ENCODE measurements around the gene OTX2. TPM values are rescaled to one million over a fixed set of nuclear protein-coding genes. Genes with fewer than 3 reads are reported as not detected.

The OTX2 gene
- polyA plus RNA-seq, 4 donors, result not detected

DNA sequence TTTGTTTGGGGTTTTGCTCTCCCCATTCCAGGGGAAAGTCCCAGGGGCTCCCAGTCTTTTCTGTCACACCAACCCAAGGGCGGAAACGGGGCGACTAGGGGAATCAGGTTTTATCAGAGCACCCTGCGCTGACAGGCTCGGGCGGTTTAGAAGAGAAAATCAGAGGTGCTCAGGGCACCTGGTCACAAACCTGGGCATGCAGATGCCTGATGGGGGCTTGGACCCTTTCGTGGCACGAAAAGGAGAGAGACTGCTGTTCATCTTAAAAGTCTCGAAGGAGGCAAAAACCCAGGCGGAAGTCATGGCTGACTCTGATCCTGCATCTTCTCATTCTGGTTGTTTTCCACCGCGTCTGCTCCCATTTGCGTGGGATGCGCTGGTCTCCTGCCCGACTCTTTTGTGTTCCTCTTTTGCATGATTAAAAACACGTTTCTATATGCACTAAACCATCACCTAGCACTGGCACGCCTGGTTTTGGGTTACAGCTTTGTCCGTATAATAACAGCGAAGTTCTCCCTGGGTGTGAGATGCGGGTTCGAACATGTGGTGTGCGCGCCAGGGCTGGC lies 13.2 kb downstream of the OTX2 start:
- no peak for DNase-seq (ENCODE audit: low read depth in 4 of 4, low spot score in 3 of 4)

DNA sequence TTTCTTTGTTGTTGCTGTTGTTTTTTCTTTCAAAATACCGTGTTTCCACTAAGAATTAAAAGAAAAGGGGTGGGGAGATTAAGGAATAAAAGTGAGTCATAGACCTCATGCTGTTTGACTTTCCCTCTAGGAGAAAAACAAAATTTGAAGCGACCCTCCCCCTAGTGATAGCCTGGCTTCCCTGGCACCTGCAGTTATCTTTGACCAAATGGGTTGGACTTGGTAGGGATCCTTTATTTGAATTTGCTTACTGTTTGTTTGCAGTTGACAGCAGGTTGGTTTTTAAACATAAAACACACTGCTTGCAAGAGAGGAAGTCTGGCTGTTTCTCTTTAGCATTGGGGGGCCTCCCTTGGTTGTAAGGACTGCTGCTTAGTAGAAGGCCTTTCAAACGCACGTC lies 14.0 kb downstream of the OTX2 start:
- no peak for DNase-seq (ENCODE audit: low read depth in 4 of 4, low spot score in 3 of 4)

DNA sequence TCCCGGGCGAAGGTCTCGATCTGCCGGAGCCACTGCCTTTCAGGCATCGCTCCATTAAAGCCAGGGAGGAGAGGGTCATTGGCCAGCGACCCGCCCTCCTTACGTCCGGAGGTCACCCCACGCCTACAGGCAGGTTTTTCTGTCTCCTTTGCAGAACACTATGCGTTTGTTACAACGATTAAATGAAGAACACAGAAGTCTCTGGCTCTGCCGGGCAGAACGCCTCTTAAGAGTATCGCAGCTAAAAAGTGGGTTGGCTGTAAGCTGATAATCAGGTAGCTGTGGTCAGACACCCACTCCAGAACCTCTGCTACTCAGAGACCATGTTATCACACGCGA lies 15.0 kb downstream of the OTX2 start:
- no peak for DNase-seq (ENCODE audit: low read depth in 4 of 4, low spot score in 3 of 4)

DNA sequence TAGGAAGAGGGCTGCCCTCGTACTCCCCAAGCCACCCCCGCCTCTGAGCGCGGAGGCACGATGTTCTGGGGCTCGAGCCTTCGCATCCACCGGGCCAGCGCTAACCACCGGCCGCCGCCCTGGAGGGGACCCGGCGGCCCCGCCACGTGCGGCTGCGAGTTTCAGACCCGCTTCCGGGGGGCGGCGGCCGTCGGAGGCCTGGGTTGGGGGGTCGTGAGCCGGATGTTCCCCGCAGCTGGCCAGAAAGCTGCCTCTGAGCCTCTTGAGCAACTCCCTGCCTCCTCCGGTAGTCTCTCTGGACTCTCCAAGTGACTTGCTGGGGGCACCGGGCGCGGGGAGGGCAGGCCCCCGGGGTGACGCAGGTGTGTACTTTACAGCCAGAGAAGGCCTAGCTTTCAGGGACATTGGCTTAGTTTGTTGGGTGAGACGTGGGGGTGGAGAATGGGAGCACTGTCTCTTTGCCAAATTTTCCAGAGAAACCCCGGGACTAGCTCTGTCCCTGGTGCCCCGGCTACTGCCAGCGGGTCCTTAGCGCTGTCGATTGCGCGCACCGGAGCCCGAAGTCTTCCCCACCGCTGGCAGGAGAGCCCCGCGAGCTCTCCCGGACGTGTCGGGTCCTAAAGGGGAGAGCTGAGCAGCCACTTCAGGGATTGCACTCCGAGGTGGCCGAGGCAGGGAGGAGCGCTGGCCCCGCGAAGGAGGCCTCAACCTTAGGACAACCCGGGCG lies 15.6 kb downstream of the OTX2 start:
- DNase-seq (ENCODE audit: low read depth in 4 of 4, low spot score in 3 of 4), result no peak

DNA sequence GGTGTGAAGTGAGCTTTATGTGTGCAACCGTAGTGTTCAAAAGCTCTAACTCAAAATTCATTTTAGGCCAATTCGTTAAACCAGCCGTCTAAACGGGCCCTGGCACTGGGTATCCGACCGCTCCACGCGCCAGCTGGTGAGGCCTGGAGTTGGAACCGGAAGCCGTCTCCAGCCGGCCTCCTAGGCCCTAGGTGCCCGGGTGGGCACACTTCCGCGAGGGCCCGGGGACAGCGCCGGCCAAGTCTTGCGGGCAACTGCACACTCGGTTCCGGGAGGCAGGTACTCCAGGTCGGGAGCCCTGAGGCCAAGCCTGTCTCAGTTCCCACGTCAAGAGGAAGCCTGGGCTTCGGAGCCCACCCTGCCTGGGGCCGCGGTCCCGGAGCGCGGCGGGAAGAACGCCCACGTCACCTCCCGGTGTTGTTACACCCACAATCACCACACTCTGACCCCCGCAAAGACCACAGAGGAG lies 16.2 kb downstream of the OTX2 start:
- no peak for DNase-seq (ENCODE audit: low read depth in 4 of 4, low spot score in 3 of 4)

DNA sequence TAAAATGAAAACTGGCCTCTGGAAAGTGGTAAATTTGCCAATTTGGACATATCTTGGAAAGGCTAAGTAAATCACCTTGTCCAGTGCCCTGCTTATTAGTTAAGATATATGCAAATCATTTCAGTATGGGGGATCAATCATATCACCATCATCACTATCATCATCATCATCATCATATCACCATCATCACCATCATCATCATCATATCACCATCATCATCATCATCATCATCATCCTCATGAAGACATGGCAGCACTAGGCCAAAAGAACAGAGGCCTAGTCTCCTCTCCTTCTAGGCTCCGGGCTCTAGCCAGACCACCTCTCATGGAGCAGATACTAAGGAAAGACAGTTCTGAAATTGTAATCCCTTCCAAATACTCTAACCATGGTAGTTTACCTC lies 20.3 kb downstream of the OTX2 start:
- no peak for DNase-seq (ENCODE audit: low read depth in 4 of 4, low spot score in 3 of 4)

DNA sequence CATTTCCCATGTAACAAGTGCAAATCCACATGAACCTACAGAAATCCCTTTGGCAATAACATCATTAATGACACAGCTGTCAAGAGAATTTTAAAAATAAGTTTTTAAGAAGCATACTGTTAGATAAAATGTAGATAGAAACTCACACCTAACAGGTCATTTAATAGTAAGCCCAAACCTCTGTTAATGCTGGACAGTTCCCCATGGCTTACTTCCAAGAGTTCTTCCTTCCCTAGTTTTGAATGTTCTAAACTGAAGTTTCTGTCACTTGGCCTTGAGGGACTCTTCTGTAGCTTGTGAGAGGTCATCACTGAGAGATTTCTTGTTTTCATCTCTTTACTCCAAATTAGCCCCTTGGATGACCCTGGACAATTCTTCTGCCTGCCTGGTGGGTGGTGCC lies 22.7 kb downstream of the OTX2 start:
- no peak for DNase-seq (ENCODE audit: low read depth in 4 of 4, low spot score in 3 of 4)

DNA sequence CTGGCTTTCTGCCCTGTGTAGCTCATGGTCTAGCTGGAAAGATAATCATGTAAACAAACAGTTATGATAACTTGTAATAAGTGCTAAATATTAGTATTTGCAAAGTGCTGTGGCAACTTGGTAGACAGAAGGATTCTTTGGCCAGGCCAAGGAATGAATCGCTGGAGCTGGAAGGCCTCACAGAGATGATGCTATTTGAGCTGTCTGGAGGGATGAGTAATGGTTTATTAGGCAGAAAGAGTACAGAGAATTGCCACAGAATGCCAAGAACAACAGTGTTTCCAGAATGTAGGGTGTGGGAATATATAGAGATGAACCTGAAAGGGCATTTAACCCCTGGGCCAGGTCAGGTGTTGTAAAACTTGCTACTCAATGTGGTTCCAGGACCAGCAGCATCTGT lies 27.6 kb downstream of the OTX2 start:
- DNase-seq (ENCODE audit: low read depth in 4 of 4, low spot score in 3 of 4), result no peak

DNA sequence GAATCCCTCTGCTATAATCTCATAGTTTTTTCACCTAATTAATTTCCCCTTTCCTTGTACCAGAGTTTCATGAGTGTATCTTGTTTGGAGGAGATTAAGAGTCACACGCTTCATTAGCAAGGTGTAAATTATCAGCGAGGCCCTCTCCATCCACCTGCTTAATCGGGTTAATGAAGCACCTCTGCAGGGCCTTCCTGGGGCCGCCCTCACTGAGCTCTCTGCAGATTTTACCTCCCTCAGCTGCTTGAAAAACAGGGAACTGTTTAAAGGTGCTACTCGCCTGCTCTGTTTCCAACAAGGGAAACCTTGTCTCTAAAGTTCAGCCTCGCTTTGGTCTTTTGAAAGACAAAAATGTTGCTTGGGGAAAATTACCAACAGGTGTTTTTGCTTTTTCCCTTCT lies 35.8 kb downstream of the OTX2 start:
- no peak for DNase-seq (ENCODE audit: low read depth in 4 of 4, low spot score in 3 of 4)

DNA sequence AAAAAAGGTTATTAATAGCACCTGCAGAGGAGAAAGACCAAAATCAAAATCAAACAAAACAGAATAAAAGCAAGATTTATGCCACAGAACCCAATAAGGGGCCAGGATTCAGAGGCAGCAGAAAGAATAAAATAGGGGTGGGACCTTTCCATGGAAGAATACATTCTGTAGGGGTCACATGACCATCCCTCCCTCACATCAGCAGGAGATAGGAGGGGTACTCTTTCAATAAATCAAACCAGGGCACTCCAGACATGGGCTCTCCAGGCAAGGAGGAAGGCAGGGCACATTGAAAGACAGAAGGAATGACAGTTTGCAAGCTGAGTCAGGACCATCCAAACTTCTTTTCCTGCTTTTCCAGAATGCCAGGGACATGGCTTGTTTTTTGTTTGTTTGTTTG lies 39.8 kb downstream of the OTX2 start:
- no peak for DNase-seq (ENCODE audit: low read depth in 4 of 4, low spot score in 3 of 4)

DNA sequence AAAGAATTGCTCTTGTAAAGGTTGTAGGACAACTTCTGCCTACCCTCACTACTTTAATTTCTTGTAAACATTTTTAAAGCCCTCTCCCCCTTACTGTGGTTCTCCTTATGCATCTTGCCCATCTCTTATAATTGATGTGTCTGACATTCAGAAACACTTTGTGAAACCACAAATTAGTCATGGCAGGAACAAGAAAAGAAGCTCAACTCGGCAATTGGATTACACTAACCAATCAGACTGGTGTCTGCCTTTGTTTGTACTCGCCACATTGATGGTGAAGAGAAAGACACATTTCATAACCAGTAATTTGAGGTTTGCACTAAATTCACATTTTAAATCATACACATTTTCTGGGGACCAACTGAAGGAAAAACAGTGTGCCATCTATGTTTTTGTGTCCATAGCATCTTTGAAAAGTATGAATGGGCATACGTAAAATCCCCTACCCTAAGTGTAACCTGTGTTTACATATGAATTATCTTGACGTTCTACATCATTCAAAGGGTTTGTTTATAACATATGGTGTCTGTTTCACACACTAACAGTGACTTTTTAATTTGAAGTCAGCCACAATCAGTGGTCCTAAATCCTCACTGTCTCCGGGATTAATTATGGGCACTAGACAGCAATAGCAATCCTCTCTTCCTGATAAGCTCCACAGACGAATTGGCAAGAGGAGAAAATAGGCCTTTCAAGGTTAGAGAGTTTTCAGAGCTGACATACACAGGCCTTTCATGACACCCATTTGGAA lies 49.9 kb downstream of the OTX2 start:
- no peak for DNase-seq (ENCODE audit: low read depth in 4 of 4, low spot score in 3 of 4)

DNA sequence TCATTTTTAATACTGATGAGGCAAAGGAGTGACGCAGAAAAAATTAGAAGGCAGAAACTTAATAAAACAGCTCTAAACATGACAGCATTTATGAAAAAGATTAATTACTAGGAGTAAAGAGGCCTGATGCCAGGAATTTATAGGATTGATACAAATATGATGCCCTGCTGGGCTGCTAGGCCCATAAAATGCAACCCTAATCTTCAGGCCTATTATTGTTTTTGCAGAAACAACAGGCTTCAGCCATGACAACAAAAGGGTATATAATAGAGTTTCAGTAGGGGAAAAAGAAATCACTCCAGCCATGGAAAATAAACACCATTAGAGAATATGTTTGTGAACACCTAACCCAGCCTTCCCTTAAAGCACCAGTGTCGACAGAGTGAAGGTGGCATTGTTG lies 50.6 kb downstream of the OTX2 start:
- no peak for DNase-seq (ENCODE audit: low read depth in 4 of 4, low spot score in 3 of 4)

DNA sequence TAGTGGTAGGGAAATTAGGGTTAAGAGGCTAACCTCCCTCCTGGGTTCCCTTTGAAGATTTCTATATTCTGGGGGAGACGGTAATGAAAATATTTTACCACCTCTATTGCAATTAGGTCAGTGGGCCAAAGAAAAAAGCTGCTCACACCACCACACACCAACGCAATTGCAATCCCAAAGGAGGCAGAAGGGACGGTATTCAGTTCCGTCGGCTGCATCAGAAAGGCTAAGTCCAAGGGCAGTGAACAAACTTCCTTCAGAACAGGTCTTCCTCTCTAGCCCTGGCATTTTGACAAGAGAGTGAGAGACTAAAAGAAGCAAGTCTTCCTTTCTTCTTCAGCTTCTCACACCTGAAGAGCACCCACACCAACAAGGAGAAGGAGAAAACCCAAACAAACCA lies 51.2 kb downstream of the OTX2 start:
- no peak for DNase-seq (ENCODE audit: low read depth in 4 of 4, low spot score in 3 of 4)

DNA sequence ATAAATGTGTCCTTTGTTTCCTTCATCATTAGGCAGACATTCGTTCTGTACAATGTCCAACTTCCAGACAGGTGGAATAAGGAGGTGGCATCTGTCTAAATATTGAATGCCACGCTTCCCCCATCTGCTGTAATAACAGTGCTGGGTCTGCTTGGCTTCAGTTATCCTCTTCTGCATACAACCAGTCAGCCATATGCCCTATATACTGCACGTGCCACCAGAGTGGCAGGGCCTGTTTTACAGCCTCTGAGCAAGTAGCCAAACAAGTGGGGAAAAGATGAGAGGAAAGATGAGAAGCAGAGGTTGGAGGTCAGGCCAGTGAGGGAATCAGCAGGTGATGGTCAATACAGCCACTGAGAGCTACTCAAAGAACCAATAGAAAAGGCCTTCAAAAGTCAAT lies 55.4 kb downstream of the OTX2 start:
- no peak for DNase-seq (ENCODE audit: low read depth in 4 of 4, low spot score in 3 of 4)

DNA sequence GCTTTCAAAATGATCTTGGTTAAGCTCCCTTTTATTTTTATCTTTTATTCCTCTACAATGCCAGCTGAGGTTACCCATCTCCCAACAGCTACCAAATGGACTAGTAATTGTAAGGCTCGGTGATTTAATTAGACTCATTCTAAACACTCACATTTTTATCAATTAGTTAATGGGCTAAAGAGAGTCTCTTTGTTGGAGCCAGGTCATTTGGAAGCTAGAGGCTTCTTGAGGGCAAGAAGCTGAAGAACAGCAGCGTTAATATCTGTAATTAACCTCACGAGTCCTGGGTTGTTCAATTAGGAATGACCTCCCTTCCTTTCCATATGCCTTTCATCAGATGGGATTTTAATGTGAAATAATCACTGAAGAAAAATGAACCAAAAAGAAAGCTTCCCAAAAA lies 56.9 kb downstream of the OTX2 start:
- DNase-seq (ENCODE audit: low read depth in 4 of 4, low spot score in 3 of 4), result no peak

DNA sequence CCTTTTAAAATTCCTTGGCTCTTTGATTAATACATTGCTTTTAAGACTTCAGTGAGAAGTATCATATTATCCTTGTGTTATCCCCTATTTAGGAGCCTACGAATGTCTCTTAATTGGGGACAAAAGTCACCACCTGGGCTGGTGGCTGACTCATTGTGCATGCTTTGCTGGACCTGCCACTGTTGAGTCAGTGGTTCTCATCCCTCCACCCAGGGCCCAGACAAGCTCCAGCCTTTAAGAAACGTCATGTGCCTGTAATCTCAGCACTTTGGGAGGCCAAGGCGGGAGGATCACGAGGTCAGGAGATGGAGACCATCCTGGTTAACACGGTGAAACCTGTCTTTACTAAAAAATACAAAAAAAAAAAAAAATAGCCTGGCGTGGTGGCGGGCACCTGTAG lies 57.9 kb downstream of the OTX2 start:
- no peak for DNase-seq (ENCODE audit: low read depth in 4 of 4, low spot score in 3 of 4)

DNA sequence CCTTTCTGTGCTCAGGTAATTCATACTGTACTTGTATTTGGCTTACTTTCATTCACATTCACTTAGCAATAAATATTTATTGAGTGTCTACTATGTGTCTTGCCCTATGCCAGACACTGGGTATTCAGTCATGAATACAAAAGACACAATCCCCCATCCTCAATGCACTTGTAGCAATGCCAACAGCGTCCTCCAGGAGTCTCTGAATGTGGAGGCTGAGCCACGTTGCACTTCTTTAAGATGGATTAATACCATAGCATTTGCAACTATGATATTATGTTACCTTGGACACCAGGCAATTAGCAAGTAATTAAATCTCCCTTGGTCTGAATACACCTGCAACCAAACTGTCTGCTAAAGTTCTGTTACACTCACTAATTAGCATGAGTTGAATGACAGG lies 58.8 kb downstream of the OTX2 start:
- DNase-seq (ENCODE audit: low read depth in 4 of 4, low spot score in 3 of 4), result no peak

Other genes starting within 250 kb of the OTX2 start
- 10 to 100 TPM; 21.2 to 36.6 (median 34.7) TPM for gene TMEM260, start 230.7 kb downstream of the OTX2 start, polyA plus RNA-seq (ENCODE audit: insufficient read length in 4 of 4)